Measurements from ENCODE around the gene SOX18.

GRCh38 chr20:64067005-64067632 is 17.7 kb upstream of the SOX18 start:
- TF ChIP-seq TAF1 (IDR thresholded peaks at IDR 0.05; ENCODE audit: borderline replicate concordance, insufficient read depth, low read length), result no peak
- TF ChIP-seq, protein P1, sequence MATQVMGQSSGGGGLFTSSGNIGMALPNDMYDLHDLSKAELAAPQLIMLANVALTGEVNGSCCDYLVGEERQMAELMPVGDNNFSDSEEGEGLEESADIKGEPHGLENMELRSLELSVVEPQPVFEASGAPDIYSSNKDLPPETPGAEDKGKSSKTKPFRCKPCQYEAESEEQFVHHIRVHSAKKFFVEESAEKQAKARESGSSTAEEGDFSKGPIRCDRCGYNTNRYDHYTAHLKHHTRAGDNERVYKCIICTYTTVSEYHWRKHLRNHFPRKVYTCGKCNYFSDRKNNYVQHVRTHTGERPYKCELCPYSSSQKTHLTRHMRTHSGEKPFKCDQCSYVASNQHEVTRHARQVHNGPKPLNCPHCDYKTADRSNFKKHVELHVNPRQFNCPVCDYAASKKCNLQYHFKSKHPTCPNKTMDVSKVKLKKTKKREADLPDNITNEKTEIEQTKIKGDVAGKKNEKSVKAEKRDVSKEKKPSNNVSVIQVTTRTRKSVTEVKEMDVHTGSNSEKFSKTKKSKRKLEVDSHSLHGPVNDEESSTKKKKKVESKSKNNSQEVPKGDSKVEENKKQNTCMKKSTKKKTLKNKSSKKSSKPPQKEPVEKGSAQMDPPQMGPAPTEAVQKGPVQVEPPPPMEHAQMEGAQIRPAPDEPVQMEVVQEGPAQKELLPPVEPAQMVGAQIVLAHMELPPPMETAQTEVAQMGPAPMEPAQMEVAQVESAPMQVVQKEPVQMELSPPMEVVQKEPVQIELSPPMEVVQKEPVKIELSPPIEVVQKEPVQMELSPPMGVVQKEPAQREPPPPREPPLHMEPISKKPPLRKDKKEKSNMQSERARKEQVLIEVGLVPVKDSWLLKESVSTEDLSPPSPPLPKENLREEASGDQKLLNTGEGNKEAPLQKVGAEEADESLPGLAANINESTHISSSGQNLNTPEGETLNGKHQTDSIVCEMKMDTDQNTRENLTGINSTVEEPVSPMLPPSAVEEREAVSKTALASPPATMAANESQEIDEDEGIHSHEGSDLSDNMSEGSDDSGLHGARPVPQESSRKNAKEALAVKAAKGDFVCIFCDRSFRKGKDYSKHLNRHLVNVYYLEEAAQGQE (IDR thresholded peaks at IDR 0.05; ENCODE audit: insufficient read depth in 1 of 2, low read depth in 2 of 2, low read length in 2 of 2), result no peak
